Caco-2 (cell line): ENCODE data around the gene SREBF1. TPM values are rescaled to one million over a fixed set of nuclear protein-coding genes. Genes with fewer than 3 reads are reported as not detected.

Experiments
- BruUV-seq: library from RNA; stranded (reverse); fragments of 400-500 nt; replicated peaks from 2 replicates; lab custom pipeline; 2021; lab: Mats Ljungman, UMichigan
- CTCF ChIA-PET: fragments of 300-600 bp; sonication (Branson Sonifier 250); formaldehyde crosslinking; loops from one replicate; lab custom pipeline; 2022; ENCODE audit warnings: antibody characterized with exemption; lab: Charles Lee
- POLR2A ChIA-PET: fragments of 300-600 bp; sonication (Branson Sonifier 250); formaldehyde crosslinking; loops from one replicate; lab custom pipeline; 2022; ENCODE audit warnings: antibody characterized with exemption; lab: Charles Lee
- DNase-seq, 2 experiments: peaks; one replicate each; pipeline versions ENCODE4 v3.0.0 to v3.0.0-alpha.2; 2020 to 2022
- H3K27me3 ChIP-seq: replicated peaks from 2 replicates; pipeline ENCODE4 v1.6.0; 2011; ENCODE audit warnings: low read length; ENCODE audit not compliant: control insufficient read depth, insufficient read depth
- H3K36me3 ChIP-seq: 2 replicates; pipeline ENCODE4 v1.5.1; 2011; ENCODE audit warnings: low read length; ENCODE audit not compliant: control insufficient read depth, insufficient read depth
- H3K4me1 ChIP-seq: fragments of 250-450 bp; sonication (Bioruptor Pico); 2 replicates; pipeline ENCODE4 v1.5.1; 2020; ENCODE audit warnings: mild to moderate bottlenecking
- H3K4me3 ChIP-seq: 2 replicates; pipeline ENCODE4 v1.5.1; 2011; ENCODE audit warnings: low read depth, mild to moderate bottlenecking, control low read depth, low read length
- H3K9me3 ChIP-seq: fragments of 250-450 bp; sonication (Bioruptor Pico); 2 replicates; pipeline ENCODE4 v1.5.1; 2020; ENCODE audit warnings: mild to moderate bottlenecking, moderate library complexity
- H3K27ac Mint-ChIP-seq: one replicate; pipeline ENCODE4 v1.8.0; 2022; ENCODE audit warnings: mixed read lengths; ENCODE audit not compliant: unreplicated experiment
- H3K27me3 Mint-ChIP-seq: one replicate; pipeline ENCODE4 v1.8.0; 2022; ENCODE audit warnings: mixed read lengths; ENCODE audit not compliant: insufficient read depth, unreplicated experiment
- H3K36me3 Mint-ChIP-seq: one replicate; pipeline ENCODE4 v1.8.0; 2022; ENCODE audit warnings: mild to moderate bottlenecking, mixed read lengths; ENCODE audit not compliant: insufficient read depth, unreplicated experiment
- H3K4me1 Mint-ChIP-seq: one replicate; pipeline ENCODE4 v1.8.0; 2022; ENCODE audit warnings: low read depth, mixed read lengths; ENCODE audit not compliant: unreplicated experiment
- H3K4me3 Mint-ChIP-seq: one replicate; pipeline ENCODE4 v1.8.0; 2022; ENCODE audit warnings: mild to moderate bottlenecking, moderate library complexity, mixed read lengths; ENCODE audit not compliant: unreplicated experiment
- H3K9me3 Mint-ChIP-seq: one replicate; pipeline ENCODE4 v1.8.0; 2022; ENCODE audit warnings: mixed read lengths; ENCODE audit not compliant: unreplicated experiment
- intact Hi-C: fragments of 100-400 bp; cut with micrococcal nuclease; formaldehyde crosslinking; loops from one replicate; pipeline ENCODE4 v1.10.0; 2022; ENCODE audit not compliant: unreplicated experiment
- total RNA-seq: library from RNA; stranded (reverse); gene quantifications from 2 replicates; pipeline ENCODE4 v1.2.3, GENCODE V29; 2022
- TF ChIP-seq, protein P1 (sequence below), 2 experiments: fragments of 200-600 bp in 1 of 2; IDR thresholded peaks; 1 replicate in 1 of 2; 2 replicates in 1 of 2; pipeline versions ENCODE4 v1.5.1 to v1.8.0; 2011 to 2022; ENCODE audit warnings: antibody characterized with exemption in 1 of 2, control low read depth in 1 of 2, inconsistent platforms in 1 of 2, low read depth in 1 of 2, low read length in 1 of 2, mild to moderate bottlenecking in 1 of 2, moderate library complexity in 1 of 2; ENCODE audit not compliant: insufficient read depth in 1 of 2, severe bottlenecking in 1 of 2, unreplicated experiment in 1 of 2

Gene SREBF1
- total RNA-seq, 1 experiment from 2014 or later: 118 TPM

DNA sequence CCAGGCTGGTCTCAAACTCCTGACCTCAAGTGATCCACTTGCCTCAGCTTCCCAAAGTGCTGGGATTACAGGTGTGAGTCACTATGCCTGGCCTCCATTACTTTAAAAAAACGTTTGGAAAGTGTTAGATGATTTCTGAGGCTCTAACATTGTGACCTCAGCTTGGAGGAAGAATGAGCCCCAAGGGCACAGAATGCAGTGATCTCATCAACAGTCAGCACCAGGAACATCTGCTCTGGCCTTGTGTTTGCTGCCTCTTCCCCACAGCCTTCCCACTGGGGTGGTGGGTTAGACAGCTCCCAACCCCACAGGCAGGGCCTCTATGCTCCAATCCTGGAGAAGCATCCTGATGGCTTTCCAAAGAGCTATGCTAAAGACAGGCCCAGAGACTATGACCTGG, 37.7 kb upstream of the SREBF1 start:
- H3K4me1 ChIP-seq: 0 out of 2 replicates have a peak, but pooled peaks cover 2% of the 10 kb centered on the region
- Mint-ChIP-seq H3K9me3 (no peaks in the 10 kb centered on the region), H3K4me1 (no peaks in the 10 kb centered on the region), H3K4me3 (no peak overlapping the region), H3K27me3 (no peaks in the 10 kb centered on the region), H3K27ac (no peak overlapping the region), H3K36me3 (peaks cover 14% of the 10 kb centered on the region)
- no peaks in the 10 kb centered on the region for H3K27me3 ChIP-seq
- intact Hi-C loops: loop anchor here (5.0 kb wide), 1 partner anchor 158 kb away; no protein-coding TSS in a partner anchor
- H3K4me3 ChIP-seq: no peak overlapping the region
- H3K9me3 ChIP-seq: no peaks in the 10 kb centered on the region
- DNase-seq: no peak
- CTCF ChIA-PET: no interaction called here
- TF ChIP-seq, protein P1, sequence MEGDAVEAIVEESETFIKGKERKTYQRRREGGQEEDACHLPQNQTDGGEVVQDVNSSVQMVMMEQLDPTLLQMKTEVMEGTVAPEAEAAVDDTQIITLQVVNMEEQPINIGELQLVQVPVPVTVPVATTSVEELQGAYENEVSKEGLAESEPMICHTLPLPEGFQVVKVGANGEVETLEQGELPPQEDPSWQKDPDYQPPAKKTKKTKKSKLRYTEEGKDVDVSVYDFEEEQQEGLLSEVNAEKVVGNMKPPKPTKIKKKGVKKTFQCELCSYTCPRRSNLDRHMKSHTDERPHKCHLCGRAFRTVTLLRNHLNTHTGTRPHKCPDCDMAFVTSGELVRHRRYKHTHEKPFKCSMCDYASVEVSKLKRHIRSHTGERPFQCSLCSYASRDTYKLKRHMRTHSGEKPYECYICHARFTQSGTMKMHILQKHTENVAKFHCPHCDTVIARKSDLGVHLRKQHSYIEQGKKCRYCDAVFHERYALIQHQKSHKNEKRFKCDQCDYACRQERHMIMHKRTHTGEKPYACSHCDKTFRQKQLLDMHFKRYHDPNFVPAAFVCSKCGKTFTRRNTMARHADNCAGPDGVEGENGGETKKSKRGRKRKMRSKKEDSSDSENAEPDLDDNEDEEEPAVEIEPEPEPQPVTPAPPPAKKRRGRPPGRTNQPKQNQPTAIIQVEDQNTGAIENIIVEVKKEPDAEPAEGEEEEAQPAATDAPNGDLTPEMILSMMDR (IDR thresholded peaks at IDR 0.05; ENCODE audit: insufficient read depth in 1 of 2, low read depth in 1 of 2, low read length in 1 of 2, severe bottlenecking in 1 of 2, unreplicated experiment in 1 of 2): no peak
- no TSS peak for BruUV-seq
- POLR2A ChIA-PET: no interaction called here
- no peaks in the 10 kb centered on the region; the same call in 1 of the 2 replicates for H3K36me3 ChIP-seq

DNA sequence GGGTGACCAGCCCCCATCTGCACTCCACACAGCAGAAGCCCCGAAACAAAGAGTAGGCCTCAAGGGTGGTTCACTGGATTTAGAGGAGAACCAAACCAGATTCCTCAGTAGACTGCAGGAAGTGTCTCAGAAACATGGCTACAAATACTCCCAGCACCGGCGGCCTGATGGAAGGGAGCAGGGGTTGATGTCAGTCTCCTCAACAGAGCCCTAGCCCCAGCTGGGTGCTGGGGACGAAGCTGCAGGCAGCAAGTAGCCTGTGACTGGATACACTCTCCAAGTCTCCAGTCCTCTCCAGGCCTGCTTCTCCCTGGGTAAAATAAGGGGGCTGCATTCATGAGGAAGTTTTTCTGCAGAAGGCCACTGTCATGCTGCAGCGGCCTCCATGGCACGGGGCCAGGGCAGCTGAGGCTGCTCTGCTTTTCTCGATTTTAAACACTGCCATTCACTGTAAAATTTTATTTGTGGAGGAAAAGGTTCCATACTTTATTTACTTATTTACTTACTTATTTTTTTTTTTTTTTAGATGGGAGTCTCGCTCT, 36.7 kb upstream of the SREBF1 start:
- no peak overlapping the region for H3K27ac Mint-ChIP-seq
- TF ChIP-seq, protein P1 (IDR thresholded peaks at IDR 0.05; ENCODE audit: insufficient read depth in 1 of 2, low read depth in 1 of 2, low read length in 1 of 2, severe bottlenecking in 1 of 2, unreplicated experiment in 1 of 2): no peak
- no peak overlapping the region for H3K4me3 Mint-ChIP-seq
- peaks cover 14% of the 10 kb centered on the region for H3K36me3 Mint-ChIP-seq
- H3K36me3 ChIP-seq: no peaks in the 10 kb centered on the region; the same call in 1 of the 2 replicates
- H3K27me3 ChIP-seq: no peaks in the 10 kb centered on the region
- peaks cover 4% of the 10 kb centered on the region; the same call in 1 of the 2 replicates for H3K4me1 ChIP-seq
- no peaks in the 10 kb centered on the region for H3K27me3 Mint-ChIP-seq
- ChIA-PET POLR2A (interaction anchor here (0.5 kb wide), 1 partner anchor 229 kb away, joined by 3 read pairs; no protein-coding TSS in a partner anchor), CTCF (no interaction called here)
- BruUV-seq: no TSS peak
- intact Hi-C loops: loop anchor here (5.0 kb wide), 1 partner anchor 159 kb away; no protein-coding TSS in a partner anchor
- no peaks in the 10 kb centered on the region for H3K9me3 ChIP-seq
- H3K4me3 ChIP-seq: no peak overlapping the region
- no peaks in the 10 kb centered on the region for H3K9me3 Mint-ChIP-seq
- no peaks in the 10 kb centered on the region for H3K4me1 Mint-ChIP-seq
- DNase-seq: no peak

DNA sequence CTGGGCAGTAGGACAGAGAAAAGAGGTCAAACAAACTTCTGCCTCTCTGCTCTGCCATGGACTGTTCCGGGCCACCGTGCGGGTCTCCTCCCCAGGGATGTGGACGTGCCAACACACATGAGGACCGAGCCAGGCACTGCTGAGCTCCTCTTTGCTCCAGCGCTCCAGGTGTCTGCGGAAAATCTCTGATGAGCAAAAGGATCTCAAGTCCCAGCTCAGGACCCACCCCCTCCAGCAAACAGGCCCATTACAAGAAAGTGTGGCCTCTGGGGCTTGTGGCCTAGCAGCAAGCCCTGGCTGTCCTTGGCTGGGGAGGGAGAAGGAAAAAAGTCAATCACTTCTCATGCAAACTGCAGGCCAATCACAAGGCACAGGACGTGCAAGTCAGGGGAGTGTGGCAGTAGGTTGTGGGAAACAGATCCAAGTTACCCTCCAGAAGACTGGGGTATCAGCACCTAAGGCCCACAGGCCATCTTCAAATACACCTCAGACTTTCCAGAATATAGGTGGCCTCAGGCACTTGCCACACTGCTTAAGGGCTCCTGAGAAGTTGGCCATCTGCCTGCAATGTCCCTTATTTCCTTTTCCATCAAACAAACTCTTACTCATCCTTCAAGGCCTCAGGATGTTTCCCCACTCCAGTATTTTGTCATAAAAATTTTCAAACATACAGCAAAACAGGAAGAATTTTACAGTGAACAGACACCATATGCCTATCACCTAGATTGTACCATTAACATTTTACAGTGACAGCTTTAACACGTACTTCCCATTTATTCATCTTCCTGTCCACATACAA, 36.0 kb upstream of the SREBF1 start:
- no TSS peak for BruUV-seq
- Histone ChIP-seq H3K4me3 (no peak overlapping the region), H3K27me3 (no peaks in the 10 kb centered on the region), H3K36me3 (no peaks in the 10 kb centered on the region; the same call in 1 of the 2 replicates), H3K9me3 (no peaks in the 10 kb centered on the region), H3K4me1 (peaks cover 4% of the 10 kb centered on the region; the same call in 1 of the 2 replicates)
- no peak overlapping the region for H3K4me3 Mint-ChIP-seq
- H3K9me3 Mint-ChIP-seq: no peaks in the 10 kb centered on the region
- TF ChIP-seq, protein P1 (IDR thresholded peaks at IDR 0.05; ENCODE audit: insufficient read depth in 1 of 2, low read depth in 1 of 2, low read length in 1 of 2, severe bottlenecking in 1 of 2, unreplicated experiment in 1 of 2): no peak
- no peaks in the 10 kb centered on the region for H3K4me1 Mint-ChIP-seq
- intact Hi-C loops: loop anchor here (5.0 kb wide), 1 partner anchor 160 kb away; no protein-coding TSS in a partner anchor
- no peaks in the 10 kb centered on the region for H3K27me3 Mint-ChIP-seq
- H3K36me3 Mint-ChIP-seq: peaks cover 10% of the 10 kb centered on the region
- DNase-seq: no peak
- CTCF ChIA-PET: no interaction called here
- H3K27ac Mint-ChIP-seq: no peak overlapping the region
- POLR2A ChIA-PET: no interaction called here
